ENCODE data around the gene HPN.
"Not testable (repeated sequence)": the region's sequence is repeated elsewhere in the genome, so short reads cannot be mapped to it uniquely, and the experiment has no call there.

HPN gene

GRCh38 chr19:35041548-35042055 is at the start of gene HPN:
HPN (plus strand) TSS chr19:35041721; CDS start chr19:35042507, 786 bp downstream.
- no peak for FAIRE-seq

GRCh38 chr19:34992582-34992981 is 48.9 kb upstream of the HPN start:
- FAIRE-seq, result not testable (repeated sequence)

GRCh38 chr19:34994286-34994642 is 47.3 kb upstream of the HPN start:
- no peak for FAIRE-seq

- FAIRE-seq, result no peak
Observed at GRCh38 chr19:34994643-34995541, 46.6 kb upstream of the HPN start.

GRCh38 chr19:34995551-34995950 is 46.0 kb upstream of the HPN start:
- FAIRE-seq, result no peak

- no peak for FAIRE-seq
Observed at GRCh38 chr19:34997071-34997617, 44.4 kb upstream of the HPN start.

- not testable (repeated sequence) for FAIRE-seq
Observed at GRCh38 chr19:34998224-34998623, 43.3 kb upstream of the HPN start.

- no peak for FAIRE-seq
Observed at GRCh38 chr19:34998777-34999497, 42.6 kb upstream of the HPN start.

- FAIRE-seq, result no peak
Observed at GRCh38 chr19:34999498-35000337, 41.8 kb upstream of the HPN start, which contains the start of gene GRAMD1A. GRAMD1A (plus strand) TSS chr19:35000323; CDS start chr19:35000479, 156 bp downstream.

GRCh38 chr19:35000338-35000646 is 41.2 kb upstream of the HPN start:
- FAIRE-seq, result no peak

- FAIRE-seq, result no peak
Observed at GRCh38 chr19:35000647-35001501, 40.6 kb upstream of the HPN start.

GRCh38 chr19:35002037-35002535 is 39.4 kb upstream of the HPN start:
- no peak for FAIRE-seq

GRCh38 chr19:35004517-35005255 is 36.8 kb upstream of the HPN start:
- no peak for FAIRE-seq

- FAIRE-seq, result no peak
Observed at GRCh38 chr19:35005256-35005977, 36.1 kb upstream of the HPN start.

- FAIRE-seq, result not testable (repeated sequence)
Observed at GRCh38 chr19:35006007-35006341, 35.5 kb upstream of the HPN start.

GRCh38 chr19:35006342-35006998 is 35.1 kb upstream of the HPN start:
- FAIRE-seq, result no peak

GRCh38 chr19:35006999-35007365 is 34.5 kb upstream of the HPN start:
- no peak for FAIRE-seq

- not testable (repeated sequence) for FAIRE-seq
Observed at GRCh38 chr19:35007427-35007826, 34.1 kb upstream of the HPN start.

- no peak for FAIRE-seq
Observed at GRCh38 chr19:35008891-35009341, 32.6 kb upstream of the HPN start.
